ENCODE results near the gene MIDN. TPM values are rescaled to one million over a fixed set of nuclear protein-coding genes. Genes with fewer than 3 reads are reported as not detected.

The MIDN gene
- total RNA-seq, 1 experiment from 2014 or later, result 8.7 TPM

GRCh38 chr19:1282588-1283206 is 34.3 kb downstream of the MIDN start:
- no peak for DNase-seq (ENCODE audit: low read depth)

GRCh38 chr19:1283207-1283916 is 35.0 kb downstream of the MIDN start:
- DNase-seq (ENCODE audit: low read depth), result no peak

- DNase-seq (ENCODE audit: low read depth), result no peak
Measured at GRCh38 chr19:1283917-1284292, 35.5 kb downstream of the MIDN start.

- no peak for DNase-seq (ENCODE audit: low read depth)
Measured at GRCh38 chr19:1284293-1284978, 36.1 kb downstream of the MIDN start.

- DNase-seq (ENCODE audit: low read depth), result no peak
Measured at GRCh38 chr19:1284979-1285736, 36.8 kb downstream of the MIDN start.

GRCh38 chr19:1285737-1286360 is 37.5 kb downstream of the MIDN start, which contains the start of gene EFNA2:
Gene EFNA2 (plus strand): TSS chr19:1285873. CDS start chr19:1286169, 296 bp downstream.
- no peak for DNase-seq (ENCODE audit: low read depth)

GRCh38 chr19:1286487-1287353 is 38.3 kb downstream of the MIDN start:
- no peak for DNase-seq (ENCODE audit: low read depth)

- DNase-seq (ENCODE audit: low read depth), result no peak
Measured at GRCh38 chr19:1287354-1288225, 39.2 kb downstream of the MIDN start.

GRCh38 chr19:1288226-1288612 is 39.8 kb downstream of the MIDN start:
- no peak for DNase-seq (ENCODE audit: low read depth)

GRCh38 chr19:1288833-1289685 is 40.7 kb downstream of the MIDN start:
- DNase-seq (ENCODE audit: low read depth), result no peak

- no peak for DNase-seq (ENCODE audit: low read depth)
Measured at GRCh38 chr19:1289686-1290025, 41.3 kb downstream of the MIDN start.

GRCh38 chr19:1290196-1290702 is 41.9 kb downstream of the MIDN start:
- no peak for DNase-seq (ENCODE audit: low read depth)

- no peak for DNase-seq (ENCODE audit: low read depth)
Measured at GRCh38 chr19:1290703-1291651, 42.6 kb downstream of the MIDN start.

- DNase-seq (ENCODE audit: low read depth), result no peak
Measured at GRCh38 chr19:1291761-1292418, 43.5 kb downstream of the MIDN start.

GRCh38 chr19:1292419-1293151 is 44.2 kb downstream of the MIDN start:
- DNase-seq (ENCODE audit: low read depth), result no peak

Measured in Daoy (cell line).